ENCODE data around the gene RMI2.

Gene RMI2

DNA sequence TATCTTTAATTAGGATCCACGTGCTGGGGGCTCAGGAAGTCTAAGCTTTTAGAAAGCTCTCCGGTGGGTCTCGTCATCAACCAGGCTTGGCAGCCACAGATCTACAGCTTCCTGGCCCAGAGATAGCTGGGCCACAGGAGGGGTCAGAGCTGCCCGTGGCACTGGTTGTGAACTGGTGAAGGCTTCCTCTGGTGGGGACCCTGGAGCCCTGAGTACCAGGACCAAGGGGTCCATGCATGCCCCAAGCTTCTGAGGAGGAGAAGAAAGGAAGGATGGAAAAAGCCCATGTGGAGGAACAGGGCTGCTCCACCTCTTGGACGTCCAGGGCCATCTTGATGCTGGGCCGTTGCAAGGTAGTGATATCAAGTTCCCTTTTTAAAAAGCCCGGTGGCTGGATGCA is 13.3 kb downstream of the RMI2 start:
- TF ChIP-seq ZNF776 (tag by site-specific recombination; IDR thresholded peaks at IDR 0.05; ENCODE audit: borderline replicate concordance) (no peak), ZNF202 (tag by site-specific recombination; IDR thresholded peaks at IDR 0.05; ENCODE audit: borderline replicate concordance) (no peak), ZNF600 (tag by site-specific recombination; IDR thresholded peaks at IDR 0.05) (no peak), WT1 (tag by site-specific recombination; IDR thresholded peaks at IDR 0.05) (no peak), ZNF112 (tag by site-specific recombination; IDR thresholded peaks at IDR 0.05) (no peak)
- TF ChIP-seq, protein P1, sequence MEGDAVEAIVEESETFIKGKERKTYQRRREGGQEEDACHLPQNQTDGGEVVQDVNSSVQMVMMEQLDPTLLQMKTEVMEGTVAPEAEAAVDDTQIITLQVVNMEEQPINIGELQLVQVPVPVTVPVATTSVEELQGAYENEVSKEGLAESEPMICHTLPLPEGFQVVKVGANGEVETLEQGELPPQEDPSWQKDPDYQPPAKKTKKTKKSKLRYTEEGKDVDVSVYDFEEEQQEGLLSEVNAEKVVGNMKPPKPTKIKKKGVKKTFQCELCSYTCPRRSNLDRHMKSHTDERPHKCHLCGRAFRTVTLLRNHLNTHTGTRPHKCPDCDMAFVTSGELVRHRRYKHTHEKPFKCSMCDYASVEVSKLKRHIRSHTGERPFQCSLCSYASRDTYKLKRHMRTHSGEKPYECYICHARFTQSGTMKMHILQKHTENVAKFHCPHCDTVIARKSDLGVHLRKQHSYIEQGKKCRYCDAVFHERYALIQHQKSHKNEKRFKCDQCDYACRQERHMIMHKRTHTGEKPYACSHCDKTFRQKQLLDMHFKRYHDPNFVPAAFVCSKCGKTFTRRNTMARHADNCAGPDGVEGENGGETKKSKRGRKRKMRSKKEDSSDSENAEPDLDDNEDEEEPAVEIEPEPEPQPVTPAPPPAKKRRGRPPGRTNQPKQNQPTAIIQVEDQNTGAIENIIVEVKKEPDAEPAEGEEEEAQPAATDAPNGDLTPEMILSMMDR (tag by site-specific recombination; IDR thresholded peaks at IDR 0.05) = no peak
- Histone ChIP-seq H3K9me3 (ENCODE audit: control insufficient read depth, insufficient read depth, low read depth, low read length) (no peaks in the 10 kb centered on the region), H3K4me1 (ENCODE audit: control insufficient read depth, insufficient read depth, low read length) (0 out of 2 replicates have a peak, but pooled peaks cover 3% of the 10 kb centered on the region), H3K27ac (ENCODE audit: extremely low read depth, low read depth, low read length) (no peak overlapping the region), H3K4me3 (ENCODE audit: low read depth, low read length) (no peak overlapping the region), H3K36me3 (ENCODE audit: control insufficient read depth in 2 of 2, insufficient read depth in 1 of 2, low read length in 2 of 2) (no peaks in the 10 kb centered on the region)
- ChIA-PET CTCF (interaction anchor here (1.0 to 4.0 kb wide), 7 partner anchors 10 to 394 kb away, joined by 3 to 20 read pairs (median 4); no protein-coding TSS in a partner anchor), POLR2A (interaction anchor here (2.8 kb wide), 1 partner anchor 103 kb away, joined by 15 read pairs; the partner anchor contains the start of gene SOCS1)

DNA sequence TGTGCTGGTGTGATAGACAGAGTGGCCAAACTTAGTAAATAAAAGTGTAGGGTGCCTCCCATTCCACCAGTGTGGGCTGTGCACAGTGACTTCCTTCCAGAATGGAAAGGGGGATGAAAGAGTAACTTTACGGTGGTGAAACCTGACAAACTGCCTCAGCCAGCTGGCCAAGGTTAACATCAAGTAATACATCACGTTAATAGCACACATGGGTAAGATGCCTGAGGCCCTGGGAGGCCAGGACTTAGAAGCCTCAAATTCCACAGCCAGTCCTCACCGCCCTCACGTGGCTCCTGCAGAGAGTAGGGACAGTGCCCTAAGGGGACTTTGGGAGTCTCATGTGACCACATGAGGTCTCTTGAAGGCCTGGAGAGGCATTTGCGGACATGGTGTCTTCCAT is 14.1 kb downstream of the RMI2 start:
- no peak overlapping the region for H3K27ac ChIP-seq (ENCODE audit: extremely low read depth, low read depth, low read length)
- H3K9me3 ChIP-seq (ENCODE audit: control insufficient read depth, insufficient read depth, low read depth, low read length) = no peaks in the 10 kb centered on the region
- H3K4me3 ChIP-seq (ENCODE audit: low read depth, low read length) = no peak overlapping the region
- H3K36me3 ChIP-seq (ENCODE audit: control insufficient read depth in 2 of 2, insufficient read depth in 1 of 2, low read length in 2 of 2) = no peaks in the 10 kb centered on the region
- ChIA-PET CTCF (interaction anchor here (0.6 to 4.0 kb wide), 6 partner anchors 10 to 396 kb away, joined by 3 to 20 read pairs (median 4); no protein-coding TSS in a partner anchor), POLR2A (interaction anchor here (2.8 kb wide), 1 partner anchor 104 kb away, joined by 15 read pairs; the partner anchor contains the start of gene SOCS1)
- H3K4me1 ChIP-seq (ENCODE audit: control insufficient read depth, insufficient read depth, low read length) = peaks cover 4% of the 10 kb centered on the region; the same call in 1 of the 2 replicates
- TF ChIP-seq ZNF585B (tag by site-specific recombination; IDR thresholded peaks at IDR 0.05) (no peak), ZNF404 (tag by site-specific recombination; IDR thresholded peaks at IDR 0.05) (no peak), GLIS1 (tag by site-specific recombination; IDR thresholded peaks at IDR 0.05) (peak; percentile 67), ZNF133 (tag by site-specific recombination; IDR thresholded peaks at IDR 0.05) (no peak), ZNF600 (tag by site-specific recombination; IDR thresholded peaks at IDR 0.05) (0 out of 2 replicates have a peak, but pooled peaks have one; percentile 0)
- TF ChIP-seq, protein P2, sequence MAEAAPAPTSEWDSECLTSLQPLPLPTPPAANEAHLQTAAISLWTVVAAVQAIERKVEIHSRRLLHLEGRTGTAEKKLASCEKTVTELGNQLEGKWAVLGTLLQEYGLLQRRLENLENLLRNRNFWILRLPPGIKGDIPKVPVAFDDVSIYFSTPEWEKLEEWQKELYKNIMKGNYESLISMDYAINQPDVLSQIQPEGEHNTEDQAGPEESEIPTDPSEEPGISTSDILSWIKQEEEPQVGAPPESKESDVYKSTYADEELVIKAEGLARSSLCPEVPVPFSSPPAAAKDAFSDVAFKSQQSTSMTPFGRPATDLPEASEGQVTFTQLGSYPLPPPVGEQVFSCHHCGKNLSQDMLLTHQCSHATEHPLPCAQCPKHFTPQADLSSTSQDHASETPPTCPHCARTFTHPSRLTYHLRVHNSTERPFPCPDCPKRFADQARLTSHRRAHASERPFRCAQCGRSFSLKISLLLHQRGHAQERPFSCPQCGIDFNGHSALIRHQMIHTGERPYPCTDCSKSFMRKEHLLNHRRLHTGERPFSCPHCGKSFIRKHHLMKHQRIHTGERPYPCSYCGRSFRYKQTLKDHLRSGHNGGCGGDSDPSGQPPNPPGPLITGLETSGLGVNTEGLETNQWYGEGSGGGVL (tag by site-specific recombination; IDR thresholded peaks at IDR 0.05) = no peak

DNA sequence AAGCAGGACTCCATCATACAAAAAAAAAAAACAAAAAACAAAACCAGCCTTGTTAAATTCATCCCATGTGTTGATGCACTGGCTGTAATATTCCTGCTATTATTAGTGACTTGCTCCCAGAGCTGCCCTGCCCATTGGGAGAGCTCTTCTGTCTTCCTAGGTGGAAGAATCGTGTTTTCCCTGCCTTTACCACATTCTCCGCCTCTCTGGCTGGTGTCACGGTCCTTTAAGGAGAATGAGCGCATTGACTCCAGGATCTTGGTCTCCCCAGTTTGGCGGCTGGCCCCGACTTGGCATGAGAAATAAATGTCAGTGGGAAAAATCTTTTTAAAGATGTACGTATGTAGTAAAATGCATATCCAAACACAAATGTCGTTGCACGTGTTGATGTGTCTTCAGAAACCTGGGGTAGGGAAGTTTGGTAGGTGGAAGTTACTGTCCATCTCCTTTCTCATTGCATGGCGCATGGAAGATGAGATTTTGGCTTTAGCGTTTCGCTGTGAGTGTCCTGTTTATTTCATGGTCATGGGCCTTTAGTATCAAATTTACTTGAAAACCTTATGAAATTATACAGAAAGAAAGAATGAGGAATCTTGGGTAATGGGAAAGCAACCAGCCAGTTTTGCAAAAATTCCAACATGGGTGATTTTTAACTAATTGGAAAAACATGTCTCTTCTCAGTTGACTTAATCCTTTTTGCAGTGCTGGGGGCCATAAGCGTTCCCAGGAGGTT is 15.5 kb downstream of the RMI2 start:
- ChIA-PET POLR2A (no interaction called here), CTCF (interaction anchor here (0.6 to 4.0 kb wide), 4 partner anchors 10 to 397 kb away, joined by 3 to 20 read pairs (median 4); no protein-coding TSS in a partner anchor)
- Histone ChIP-seq H3K4me1 (ENCODE audit: control insufficient read depth, insufficient read depth, low read length) (peaks cover 6% of the 10 kb centered on the region; the same call in 1 of the 2 replicates), H3K4me3 (ENCODE audit: low read depth, low read length) (no peak overlapping the region), H3K27ac (ENCODE audit: extremely low read depth, low read depth, low read length) (no peak overlapping the region), H3K36me3 (ENCODE audit: control insufficient read depth in 2 of 2, insufficient read depth in 1 of 2, low read length in 2 of 2) (no peaks in the 10 kb centered on the region), H3K9me3 (ENCODE audit: control insufficient read depth, insufficient read depth, low read depth, low read length) (no peaks in the 10 kb centered on the region)
- TF ChIP-seq ZFP69B (tag by site-specific recombination; IDR thresholded peaks at IDR 0.05) (no peak), GLI2 (tag by site-specific recombination; IDR thresholded peaks at IDR 0.05; ENCODE audit: borderline replicate concordance, low read depth) (no peak), SP2 (tag by site-specific recombination; IDR thresholded peaks at IDR 0.05) (no peak), SCRT2 (tag by site-specific recombination; IDR thresholded peaks at IDR 0.05) (no peak), ZNF16 (tag by site-specific recombination; IDR thresholded peaks at IDR 0.05; ENCODE audit: low read depth) (no peak), ZNF792 (tag by site-specific recombination; IDR thresholded peaks at IDR 0.05) (no peak), YY1 (tag by site-specific recombination; IDR thresholded peaks at IDR 0.05) (no peak), SP7 (tag by site-specific recombination; IDR thresholded peaks at IDR 0.05) (no peak)
- TF ChIP-seq, protein P3, sequence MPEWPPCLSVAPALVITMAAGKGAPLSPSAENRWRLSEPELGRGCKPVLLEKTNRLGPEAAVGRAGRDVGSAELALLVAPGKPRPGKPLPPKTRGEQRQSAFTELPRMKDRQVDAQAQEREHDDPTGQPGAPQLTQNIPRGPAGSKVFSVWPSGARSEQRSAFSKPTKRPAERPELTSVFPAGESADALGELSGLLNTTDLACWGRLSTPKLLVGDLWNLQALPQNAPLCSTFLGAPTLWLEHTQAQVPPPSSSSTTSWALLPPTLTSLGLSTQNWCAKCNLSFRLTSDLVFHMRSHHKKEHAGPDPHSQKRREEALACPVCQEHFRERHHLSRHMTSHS (tag by site-specific recombination; IDR thresholded peaks at IDR 0.05) = no peak
- TF ChIP-seq, protein P4, sequence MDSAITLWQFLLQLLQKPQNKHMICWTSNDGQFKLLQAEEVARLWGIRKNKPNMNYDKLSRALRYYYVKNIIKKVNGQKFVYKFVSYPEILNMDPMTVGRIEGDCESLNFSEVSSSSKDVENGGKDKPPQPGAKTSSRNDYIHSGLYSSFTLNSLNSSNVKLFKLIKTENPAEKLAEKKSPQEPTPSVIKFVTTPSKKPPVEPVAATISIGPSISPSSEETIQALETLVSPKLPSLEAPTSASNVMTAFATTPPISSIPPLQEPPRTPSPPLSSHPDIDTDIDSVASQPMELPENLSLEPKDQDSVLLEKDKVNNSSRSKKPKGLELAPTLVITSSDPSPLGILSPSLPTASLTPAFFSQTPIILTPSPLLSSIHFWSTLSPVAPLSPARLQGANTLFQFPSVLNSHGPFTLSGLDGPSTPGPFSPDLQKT (IDR thresholded peaks at IDR 0.05; ENCODE audit: borderline replicate concordance, low read depth, low read length) = no peak
- TF ChIP-seq, protein P5, sequence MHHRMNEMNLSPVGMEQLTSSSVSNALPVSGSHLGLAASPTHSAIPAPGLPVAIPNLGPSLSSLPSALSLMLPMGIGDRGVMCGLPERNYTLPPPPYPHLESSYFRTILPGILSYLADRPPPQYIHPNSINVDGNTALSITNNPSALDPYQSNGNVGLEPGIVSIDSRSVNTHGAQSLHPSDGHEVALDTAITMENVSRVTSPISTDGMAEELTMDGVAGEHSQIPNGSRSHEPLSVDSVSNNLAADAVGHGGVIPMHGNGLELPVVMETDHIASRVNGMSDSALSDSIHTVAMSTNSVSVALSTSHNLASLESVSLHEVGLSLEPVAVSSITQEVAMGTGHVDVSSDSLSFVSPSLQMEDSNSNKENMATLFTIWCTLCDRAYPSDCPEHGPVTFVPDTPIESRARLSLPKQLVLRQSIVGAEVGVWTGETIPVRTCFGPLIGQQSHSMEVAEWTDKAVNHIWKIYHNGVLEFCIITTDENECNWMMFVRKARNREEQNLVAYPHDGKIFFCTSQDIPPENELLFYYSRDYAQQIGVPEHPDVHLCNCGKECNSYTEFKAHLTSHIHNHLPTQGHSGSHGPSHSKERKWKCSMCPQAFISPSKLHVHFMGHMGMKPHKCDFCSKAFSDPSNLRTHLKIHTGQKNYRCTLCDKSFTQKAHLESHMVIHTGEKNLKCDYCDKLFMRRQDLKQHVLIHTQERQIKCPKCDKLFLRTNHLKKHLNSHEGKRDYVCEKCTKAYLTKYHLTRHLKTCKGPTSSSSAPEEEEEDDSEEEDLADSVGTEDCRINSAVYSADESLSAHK (tag by site-specific recombination; IDR thresholded peaks at IDR 0.05) = no peak
